Loucy (cell line): Measurements from ENCODE around the gene CHDH.

Experiments used
- H2AFZ ChIP-seq: fragments of 200-600 bp; sonication (generic); 2 replicates; pipeline ENCODE4 v1.6.0; 2016; ENCODE audit warnings: antibody characterized with exemption, mild to moderate bottlenecking, low read length, moderate library complexity
- H3F3A ChIP-seq: fragments of 200-600 bp; 2 replicates; pipeline ENCODE4 v1.6.0; 2016; ENCODE audit warnings: antibody characterized with exemption, low read depth, mild to moderate bottlenecking
- H3K27me3 ChIP-seq: fragments of 200-600 bp; sonication (generic); 2 replicates; pipeline ENCODE4 v1.6.1; 2014; ENCODE audit warnings: low read length, mild to moderate bottlenecking; ENCODE audit not compliant: insufficient read depth, poor library complexity, severe bottlenecking
- H3K36me3 ChIP-seq: fragments of 200-600 bp; sonication (generic); 2 replicates; pipeline ENCODE4 v1.6.1; 2016; ENCODE audit warnings: low read length; ENCODE audit not compliant: insufficient read depth
- H3K4me1 ChIP-seq: fragments of 200-600 bp; sonication (generic); 2 replicates; pipeline ENCODE4 v1.5.1; 2014; ENCODE audit warnings: low read length, mild to moderate bottlenecking; ENCODE audit not compliant: insufficient read depth, poor library complexity, severe bottlenecking
- H3K4me2 ChIP-seq: fragments of 200-600 bp; sonication (generic); 2 replicates; pipeline ENCODE4 v1.6.0; 2014; ENCODE audit warnings: antibody characterized with exemption, low read length, low read depth, mild to moderate bottlenecking; ENCODE audit not compliant: poor library complexity, severe bottlenecking
- H3K4me3 ChIP-seq: fragments of 200-600 bp; sonication (generic); 2 replicates; pipeline ENCODE4 v1.5.1; 2014; ENCODE audit warnings: low read length, mild to moderate bottlenecking, mixed read lengths; ENCODE audit not compliant: poor library complexity, severe bottlenecking
- H3K79me2 ChIP-seq: fragments of 200-600 bp; sonication (generic); 2 replicates; pipeline ENCODE4 v1.6.1; 2014; ENCODE audit warnings: low read length; ENCODE audit not compliant: insufficient read depth
- H3K9ac ChIP-seq: fragments of 200-600 bp; sonication (generic); 2 replicates; pipeline ENCODE4 v1.6.0; 2014; ENCODE audit warnings: mild to moderate bottlenecking, low read depth, low read length, moderate library complexity; ENCODE audit not compliant: poor library complexity, severe bottlenecking
- H3K9me2 ChIP-seq: fragments of 200-600 bp; sonication (generic); replicated peaks from 2 replicates; pipeline ENCODE4 v1.6.1; 2016; ENCODE audit warnings: low read depth, low read length, mixed read lengths
- H3K9me3 ChIP-seq: fragments of 200-600 bp; sonication (generic); 2 replicates; pipeline ENCODE4 v1.6.1; 2014; ENCODE audit warnings: mild to moderate bottlenecking, antibody characterized with exemption, low read length, low read depth; ENCODE audit not compliant: insufficient read depth
- H4K20me1 ChIP-seq: fragments of 200-600 bp; sonication (generic); 2 replicates; pipeline ENCODE4 v1.6.0; 2014; ENCODE audit warnings: antibody characterized with exemption, low read length, mild to moderate bottlenecking; ENCODE audit not compliant: insufficient read depth, poor library complexity, severe bottlenecking
- CTCF ChIP-seq: fragments of 200-600 bp; sonication (generic); conservative IDR thresholded peaks from 2 replicates; pipeline ENCODE4 v1.5.1; 2014; ENCODE audit warnings: mild to moderate bottlenecking, antibody characterized with exemption, low read length
- EZH2phosphoT487 ChIP-seq: fragments of 200-600 bp; IDR thresholded peaks from 2 replicates; pipeline ENCODE4 v1.6.1; 2018; ENCODE audit warnings: antibody characterized with exemption, mild to moderate bottlenecking, moderate library complexity, borderline replicate concordance

Gene CHDH

GRCh38 chr3:53859178-53859577, 13.0 kb upstream of the CHDH start:
- Histone ChIP-seq H3K79me2 (no peaks in the 10 kb centered on the region), H3K9me3 (no peaks in the 10 kb centered on the region), H3K36me3 (peaks cover 8% of the 10 kb centered on the region; the same call in 1 of the 2 replicates), H3K4me3 (no peak overlapping the region), H3K9me2 (no peaks in the 10 kb centered on the region), H3F3A (no peaks in the 10 kb centered on the region), H3K9ac (no peak overlapping the region), H3K4me2 (no peak overlapping the region), H3K27me3 (no peaks in the 10 kb centered on the region), H2AFZ (no peak overlapping the region), H3K4me1 (no peaks in the 10 kb centered on the region), H4K20me1 (no peaks in the 10 kb centered on the region)
- TF ChIP-seq CTCF (no peak), EZH2phosphoT487 (no peak)

GRCh38 chr3:53858096-53858741, 12.0 kb upstream of the CHDH start:
- no peaks in the 10 kb centered on the region; the same call in 1 of the 2 replicates for H3K36me3 ChIP-seq
- H3K27me3 ChIP-seq: no peaks in the 10 kb centered on the region

GRCh38 chr3:53856964-53857363, 10.7 kb upstream of the CHDH start:
- H3K4me2 ChIP-seq: no peak overlapping the region
- no peaks in the 10 kb centered on the region for H3K9me2 ChIP-seq
- no peaks in the 10 kb centered on the region for H4K20me1 ChIP-seq
- H3K4me3 ChIP-seq: no peak overlapping the region
- H3K36me3 ChIP-seq: no peaks in the 10 kb centered on the region
- no peaks in the 10 kb centered on the region for H3K27me3 ChIP-seq
- H3K4me1 ChIP-seq: no peaks in the 10 kb centered on the region
- no peaks in the 10 kb centered on the region for H3F3A ChIP-seq
- TF ChIP-seq EZH2phosphoT487: no peak
- no peak for TF ChIP-seq CTCF
- H2AFZ ChIP-seq: no peak overlapping the region
- no peak overlapping the region for H3K9ac ChIP-seq
- H3K79me2 ChIP-seq: no peaks in the 10 kb centered on the region
- no peaks in the 10 kb centered on the region for H3K9me3 ChIP-seq

More at GRCh38 chr3:53858096-53858741, 12.0 kb upstream of the CHDH start:
- no peak overlapping the region for H3K9ac ChIP-seq
- H3F3A ChIP-seq: no peaks in the 10 kb centered on the region
- no peaks in the 10 kb centered on the region for H3K9me2 ChIP-seq
- H3K4me2 ChIP-seq: no peak overlapping the region
- no peak for TF ChIP-seq EZH2phosphoT487
- TF ChIP-seq CTCF: no peak
- H3K4me3 ChIP-seq: no peak overlapping the region
- no peaks in the 10 kb centered on the region for H3K9me3 ChIP-seq
- H3K79me2 ChIP-seq: no peaks in the 10 kb centered on the region
- no peak overlapping the region for H2AFZ ChIP-seq
- no peaks in the 10 kb centered on the region for H4K20me1 ChIP-seq
- H3K4me1 ChIP-seq: no peaks in the 10 kb centered on the region
